SK-N-SH (cell line): Measurements from ENCODE around the gene NOTCH3. TPM values are rescaled to one million over a fixed set of nuclear protein-coding genes. Genes with fewer than 3 reads are reported as not detected.

ENCODE experiments used
- CTCF ChIA-PET: fragments of 300-600, 350-600 bp; formaldehyde crosslinking; extraction: SDS; loops from one replicate; lab custom pipeline; 2021; lab: Yijun Ruan, JAX
- POLR2A ChIA-PET: fragments of 350-600 bp; sonication (Branson Sonifier 250); formaldehyde crosslinking; extraction: SDS; loops from one replicate; lab custom pipeline; 2020; ENCODE audit warnings: antibody characterized with exemption, inconsistent platforms; lab: Yijun Ruan, JAX
- DNase-seq: peaks from one replicate; pipeline ENCODE4 v3.0.0; 2012
- H2AFZ ChIP-seq: fragments of 200-600 bp; sonication (generic); 2 replicates; pipeline ENCODE4 v1.8.1; 2016; ENCODE audit warnings: antibody characterized with exemption, mild to moderate bottlenecking, low read depth
- H3F3A ChIP-seq: fragments of 200-600 bp; sonication (generic); replicated peaks from 2 replicates; pipeline ENCODE3; 2016; ENCODE audit warnings: antibody characterized with exemption, mild to moderate bottlenecking; ENCODE audit not compliant: insufficient read depth
- H3K27ac ChIP-seq, 2 experiments: fragments of 200-500 bp in 1 of 2; fragments of 200-600 bp in 1 of 2; sonication (Bioruptor generic) in 1 of 2; sonication (generic), shearing (Covaris generic) in 1 of 2; 2 replicates each; pipeline versions ENCODE4 v1.5.1 to v1.6.1; 2014 to 2016; ENCODE audit warnings: low read depth in 2 of 2, inconsistent platforms in 1 of 2, low read length in 1 of 2, mild to moderate bottlenecking in 1 of 2, mixed read lengths in 1 of 2
- H3K27me3 ChIP-seq: fragments of 200-600 bp; sonication (generic), shearing (Covaris generic); 2 replicates; pipeline ENCODE4 v1.6.1; 2016; ENCODE audit warnings: mixed run types; ENCODE audit not compliant: insufficient read depth
- H3K36me3 ChIP-seq, 2 experiments: fragments of 200-500 bp in 1 of 2; fragments of 200-600 bp in 1 of 2; sonication (Bioruptor generic) in 1 of 2; sonication (generic) in 1 of 2; replicated peaks in 1 of 2; 2 replicates each; pipeline versions ENCODE3 to v1.5.1; 2014 to 2016; ENCODE audit warnings: low read length in 1 of 2, mild to moderate bottlenecking in 1 of 2; ENCODE audit not compliant: insufficient read depth in 2 of 2, control insufficient read depth in 1 of 2
- H3K4me1 ChIP-seq, 2 experiments: fragments of 200-500 bp in 1 of 2; fragments of 200-600 bp in 1 of 2; sonication (Bioruptor generic) in 1 of 2; sonication (generic), shearing (Covaris generic) in 1 of 2; 2 replicates each; pipeline versions ENCODE4 v1.5.1 to v1.6.1; 2014 to 2016; ENCODE audit warnings: low read depth in 1 of 2, low read length in 1 of 2, mixed run types in 1 of 2; ENCODE audit not compliant: insufficient read depth in 2 of 2, control insufficient read depth in 1 of 2
- H3K4me2 ChIP-seq: fragments of 200-600 bp; sonication (generic), shearing (Covaris generic); 2 replicates; pipeline ENCODE4 v1.6.1; 2017; ENCODE audit warnings: mixed run types
- H3K4me3 ChIP-seq, 2 experiments: fragments of 200-500 bp in 1 of 2; fragments of 200-600 bp in 1 of 2; sonication (Bioruptor generic) in 1 of 2; sonication (generic), shearing (Covaris generic) in 1 of 2; 2 replicates each; pipeline versions ENCODE4 v1.5.1 to v1.8.1; 2014 to 2016; ENCODE audit warnings: low read depth in 2 of 2, inconsistent platforms in 1 of 2, low read length in 1 of 2, mild to moderate bottlenecking in 1 of 2, mixed read lengths in 1 of 2, moderate library complexity in 1 of 2
- H3K79me2 ChIP-seq: fragments of 200-600 bp; sonication (generic); 2 replicates; pipeline ENCODE4 v1.8.1; 2017; ENCODE audit warnings: mild to moderate bottlenecking; ENCODE audit not compliant: insufficient read depth
- H3K9ac ChIP-seq: fragments of 200-600 bp; sonication (generic); 2 replicates; pipeline ENCODE4 v1.6.1; 2017; ENCODE audit warnings: mixed run types
- H3K9me2 ChIP-seq: fragments of 200-600 bp; sonication (generic); 2 replicates; pipeline ENCODE4 v1.6.1; 2017; ENCODE audit warnings: mixed run types
- H3K9me3 ChIP-seq: fragments of 200-600 bp; sonication (generic); 2 replicates; pipeline ENCODE4 v1.6.1; 2017; ENCODE audit warnings: mixed run types, mild to moderate bottlenecking, moderate library complexity
- H4K20me1 ChIP-seq: fragments of 200-600 bp; sonication (generic); 2 replicates; pipeline ENCODE4 v1.6.1; 2017; ENCODE audit warnings: mild to moderate bottlenecking, mixed run types; ENCODE audit not compliant: insufficient read depth
- CHD2 ChIP-seq: fragments of 150-350 bp; IDR thresholded peaks from 2 replicates; pipeline ENCODE4 v1.6.1; 2018; ENCODE audit warnings: low read length; ENCODE audit not compliant: partially characterized antibody
- ELF1 ChIP-seq: IDR thresholded peaks from 2 replicates; pipeline ENCODE4 v1.4.0; 2012
- EP300 ChIP-seq, 2 experiments: IDR thresholded peaks; 2 replicates each; pipeline versions ENCODE4 v1.4.0 to v1.6.1; 2012; ENCODE audit warnings: borderline replicate concordance in 1 of 2, low read depth in 1 of 2, low read length in 1 of 2
- FOSL2 ChIP-seq: IDR thresholded peaks from 2 replicates; pipeline ENCODE4 v1.4.0; 2012; ENCODE audit warnings: low read depth, mild to moderate bottlenecking, moderate library complexity, borderline replicate concordance
- FOXM1 ChIP-seq: IDR thresholded peaks from 2 replicates; pipeline ENCODE4 v1.4.0; 2012; ENCODE audit warnings: low read depth, mild to moderate bottlenecking
- GABPA ChIP-seq: IDR thresholded peaks from 2 replicates; pipeline ENCODE4 v1.4.0; 2012; ENCODE audit warnings: low read depth, mild to moderate bottlenecking
- MAX ChIP-seq: IDR thresholded peaks from 2 replicates; pipeline ENCODE4 v1.4.0; 2012; ENCODE audit warnings: low read depth
- MXI1 ChIP-seq: IDR thresholded peaks from 2 replicates; pipeline ENCODE4 v1.6.1; 2012; ENCODE audit warnings: mild to moderate bottlenecking, low read depth, low read length, improper control_type of control experiment
- POLR2AphosphoS5 ChIP-seq: IDR thresholded peaks from 2 replicates; pipeline ENCODE4 v1.6.1; 2012; ENCODE audit warnings: low read depth, low read length
- RAD21 ChIP-seq: IDR thresholded peaks from 2 replicates; pipeline ENCODE4 v1.6.1; 2012; ENCODE audit warnings: mild to moderate bottlenecking, low read length
- RCOR1 ChIP-seq: fragments of 150-350 bp; IDR thresholded peaks from 2 replicates; pipeline ENCODE4 v1.6.1; 2017; ENCODE audit warnings: antibody characterized with exemption, low read length
- REST ChIP-seq: IDR thresholded peaks from 2 replicates; pipeline ENCODE4 v1.6.1; 2012; ENCODE audit warnings: mild to moderate bottlenecking, low read depth, low read length, moderate library complexity
- SMC3 ChIP-seq: IDR thresholded peaks from 2 replicates; pipeline ENCODE4 v1.6.1; 2012; ENCODE audit warnings: low read depth, low read length, improper control_type of control experiment
- YY1 ChIP-seq: IDR thresholded peaks from 2 replicates; pipeline ENCODE4 v1.4.0; 2012; ENCODE audit warnings: low read depth, mild to moderate bottlenecking
- WGBS: methylation state at CpG from one replicate; pipeline ENCODE4 v1.1.6; 2017; ENCODE audit warnings: low lambda C conversion rate; 5-methylcytosine and 5-hydroxymethylcytosine counted together
- polyA plus RNA-seq, 3 experiments: library from polyadenylated mRNA; depleted of rRNA; stranded (reverse); fragments of >200 nt; gene quantifications; 2 replicates each; pipeline ENCODE4 v1.2.3, GENCODE V29; 2012
- TF ChIP-seq, protein P1 (sequence below): IDR thresholded peaks from 2 replicates; pipeline ENCODE4 v1.4.0; 2012; ENCODE audit warnings: low read depth, borderline replicate concordance
- TF ChIP-seq, protein P2 (sequence below): fragments of 150-350 bp; IDR thresholded peaks from 2 replicates; pipeline ENCODE4 v1.6.1; 2016; ENCODE audit warnings: mild to moderate bottlenecking, low read depth, low read length

Gene NOTCH3
- polyA plus RNA-seq, 1 of the 3 experiments (the other 2 are of a cell fraction) = 7.0 TPM

DNA sequence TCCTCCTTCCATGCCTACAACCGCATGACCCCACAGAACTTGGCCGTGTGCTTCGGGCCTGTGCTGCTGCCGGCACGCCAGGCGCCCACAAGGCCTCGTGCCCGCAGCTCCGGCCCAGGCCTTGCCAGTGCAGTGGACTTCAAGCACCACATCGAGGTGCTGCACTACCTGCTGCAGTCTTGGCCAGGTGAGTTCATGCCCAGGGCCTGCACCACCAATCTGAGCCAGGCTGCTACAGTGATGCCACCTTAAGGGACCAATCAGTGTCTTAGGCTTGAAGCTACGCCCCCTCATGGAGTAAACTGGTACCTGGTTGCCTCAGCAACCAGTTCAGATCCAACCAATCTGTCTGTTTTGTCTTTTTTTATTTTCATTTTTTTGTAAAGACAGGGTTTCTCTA lies 88.4 kb downstream of the NOTCH3 start:
- H4K20me1 ChIP-seq = 0 out of 2 replicates have a peak, but pooled peaks cover 8% of the 10 kb centered on the region
- peaks cover 26% of the 10 kb centered on the region for H3F3A ChIP-seq
- no peaks in the 10 kb centered on the region for H3K9me3 ChIP-seq
- no peak overlapping the region for H3K9ac ChIP-seq
- peaks cover 26% of the 10 kb centered on the region for H3K79me2 ChIP-seq
- TF ChIP-seq EP300 (IDR thresholded peaks at IDR 0.05; ENCODE audit: borderline replicate concordance in 1 of 2, low read depth in 1 of 2, low read length in 1 of 2) = no peak
- no peak for TF ChIP-seq FOSL2
- no peak for TF ChIP-seq FOXM1
- TF ChIP-seq RAD21 = no peak
- DNase-seq = peak; percentile 49
- no peak overlapping the region for H3K4me3 ChIP-seq
- no peak overlapping the region for H3K4me2 ChIP-seq
- no peaks in the 10 kb centered on the region for H3K27me3 ChIP-seq
- H3K27ac ChIP-seq = no peak overlapping the region
- POLR2A ChIA-PET = interaction anchor here (2.0 kb wide), 1 partner anchor 12 kb away, joined by 8 read pairs; no protein-coding TSS in a partner anchor
- CTCF ChIA-PET = interaction anchor here (1.1 to 1.4 kb wide), 3 partner anchors 14 to 65 kb away, joined by 3 to 6 read pairs (median 3); a partner anchor contains a TSS
- peaks cover 0 to 9% of the 10 kb centered on the region in 2 experiments; a peak in 1 of 4 replicates for H3K4me1 ChIP-seq
- WGBS = 88% methylated on average over 11 of the region's 11 CpGs
- H3K36me3 ChIP-seq = peaks cover 36 to 76% of the 10 kb centered on the region in 2 experiments
- H3K9me2 ChIP-seq = no peaks in the 10 kb centered on the region
- no peak overlapping the region for H2AFZ ChIP-seq

DNA sequence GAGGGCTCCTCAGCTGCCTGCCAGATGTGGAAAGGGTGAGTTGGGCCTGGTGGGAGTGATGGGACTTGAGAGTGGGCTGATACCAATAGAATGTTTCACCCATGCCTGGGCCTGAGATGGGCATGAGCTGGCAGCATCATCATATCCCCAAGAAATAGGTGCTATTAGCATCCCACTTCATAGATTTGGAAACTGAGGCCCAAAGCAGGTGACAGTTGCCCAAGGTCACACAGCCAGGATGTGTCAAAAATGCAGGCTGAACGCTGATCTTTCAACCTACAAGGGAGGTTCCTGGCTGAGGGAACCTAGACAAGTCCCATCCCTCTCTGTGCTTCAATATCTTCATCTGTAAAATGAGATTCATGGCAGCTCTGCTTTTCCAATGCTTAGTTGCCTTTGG lies 89.0 kb downstream of the NOTCH3 start:
- 94% methylated on average over 1 of the region's 1 CpG for WGBS

More for the DNA sequence above, 89.0 kb downstream of the NOTCH3 start:
- Histone ChIP-seq H3K9me2 (no peaks in the 10 kb centered on the region), H3K4me3 (no peak overlapping the region), H3K79me2 (peaks cover 28% of the 10 kb centered on the region), H3K36me3 (peaks cover 36 to 71% of the 10 kb centered on the region in 2 experiments), H3K27ac (no peak overlapping the region), H3K27me3 (no peaks in the 10 kb centered on the region), H3K9ac (no peak overlapping the region), H2AFZ (no peak overlapping the region), H3K4me2 (no peak overlapping the region), H3K9me3 (no peaks in the 10 kb centered on the region), H3F3A (peaks cover 26% of the 10 kb centered on the region), H4K20me1 (0 out of 2 replicates have a peak, but pooled peaks cover 8% of the 10 kb centered on the region), H3K4me1 (peaks cover 0 to 9% of the 10 kb centered on the region in 2 experiments; a peak in 1 of 4 replicates)
- no peak for TF ChIP-seq ELF1
- TF ChIP-seq POLR2AphosphoS5 = no peak
- no peak for TF ChIP-seq REST
- TF ChIP-seq FOSL2 = no peak
- no peak for TF ChIP-seq MXI1
- no peak for TF ChIP-seq CHD2
- no peak for TF ChIP-seq YY1
- TF ChIP-seq, protein P1, sequence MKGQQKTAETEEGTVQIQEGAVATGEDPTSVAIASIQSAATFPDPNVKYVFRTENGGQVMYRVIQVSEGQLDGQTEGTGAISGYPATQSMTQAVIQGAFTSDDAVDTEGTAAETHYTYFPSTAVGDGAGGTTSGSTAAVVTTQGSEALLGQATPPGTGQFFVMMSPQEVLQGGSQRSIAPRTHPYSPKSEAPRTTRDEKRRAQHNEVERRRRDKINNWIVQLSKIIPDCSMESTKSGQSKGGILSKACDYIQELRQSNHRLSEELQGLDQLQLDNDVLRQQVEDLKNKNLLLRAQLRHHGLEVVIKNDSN = no peak
- no peak for TF ChIP-seq EP300 (IDR thresholded peaks at IDR 0.05; ENCODE audit: borderline replicate concordance in 1 of 2, low read depth in 1 of 2, low read length in 1 of 2)
- TF ChIP-seq GABPA = no peak
- no peak for TF ChIP-seq MAX
- no peak for TF ChIP-seq RCOR1
- TF ChIP-seq SMC3 = no peak
- TF ChIP-seq, protein P2, sequence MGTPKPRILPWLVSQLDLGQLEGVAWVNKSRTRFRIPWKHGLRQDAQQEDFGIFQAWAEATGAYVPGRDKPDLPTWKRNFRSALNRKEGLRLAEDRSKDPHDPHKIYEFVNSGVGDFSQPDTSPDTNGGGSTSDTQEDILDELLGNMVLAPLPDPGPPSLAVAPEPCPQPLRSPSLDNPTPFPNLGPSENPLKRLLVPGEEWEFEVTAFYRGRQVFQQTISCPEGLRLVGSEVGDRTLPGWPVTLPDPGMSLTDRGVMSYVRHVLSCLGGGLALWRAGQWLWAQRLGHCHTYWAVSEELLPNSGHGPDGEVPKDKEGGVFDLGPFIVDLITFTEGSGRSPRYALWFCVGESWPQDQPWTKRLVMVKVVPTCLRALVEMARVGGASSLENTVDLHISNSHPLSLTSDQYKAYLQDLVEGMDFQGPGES = no peak
- DNase-seq = no peak
- ChIA-PET POLR2A (interaction anchor here (2.0 kb wide), 1 partner anchor 12 kb away, joined by 8 read pairs; no protein-coding TSS in a partner anchor), CTCF (interaction anchor here (0.7 to 1.5 kb wide), 4 partner anchors 10 to 38 kb away, joined by 3 to 6 read pairs (median 4); no protein-coding TSS in a partner anchor)
